Measurements from ENCODE around the gene MAGI1.

- TF ChIP-seq CTCF (IDR thresholded peaks at IDR 0.05) (no peak), POLR2A (IDR thresholded peaks at IDR 0.05) (no peak)
These were observed 183.2 kb downstream of the MAGI1 start for GRCh38 chr3:65855370-65856100.

All from breast epithelium (tissue), 3 donors.